Measurements from ENCODE around the gene CFAP206. TPM values are rescaled to one million over a fixed set of nuclear protein-coding genes. Genes with fewer than 3 reads are reported as not detected.

Gene CFAP206
- polyA plus RNA-seq, 4 donors: 0.03 to 0.06 TPM; not detected in 2

- Histone ChIP-seq H3K27ac (ENCODE audit: low read depth in 1 of 3, low read length in 2 of 3) (no peak overlapping the region), H3K9me3 (ENCODE audit: control insufficient read depth in 2 of 2, insufficient read depth in 1 of 2, low read depth in 1 of 2, low read length in 1 of 2) (no peaks in the 10 kb centered on the region), H3K4me3 (ENCODE audit: low read depth in 1 of 3, low read length in 3 of 3) (no peak overlapping the region), H3K36me3 (ENCODE audit: control insufficient read depth in 3 of 3, insufficient read depth in 2 of 3, low read depth in 1 of 3, low read length in 3 of 3) (no peaks in the 10 kb centered on the region), H3K27me3 (ENCODE audit: control insufficient read depth in 3 of 3, insufficient read depth in 3 of 3, low read length in 3 of 3) (no peaks in the 10 kb centered on the region), H3K4me1 (ENCODE audit: control insufficient read depth in 3 of 3, insufficient read depth in 2 of 3, low read depth in 1 of 3, low read length in 2 of 3) (no peaks in the 10 kb centered on the region)
- WGBS, 3 donors: 82 to 88% (median 84%) methylated on average over 1 of the region's 1 CpG
- no peak for DNase-seq
- FAIRE-seq: no peak
These were observed 10.1 kb upstream of the CFAP206 start for GRCh38 chr6:87397656-87398055.

- H3K9me3 ChIP-seq (ENCODE audit: control insufficient read depth in 2 of 2, insufficient read depth in 1 of 2, low read depth in 1 of 2, low read length in 1 of 2): no peaks in the 10 kb centered on the region
- no peak for DNase-seq
- H3K27me3 ChIP-seq (ENCODE audit: control insufficient read depth in 3 of 3, insufficient read depth in 3 of 3, low read length in 3 of 3): peaks cover 0 to 8% (median 0%) of the 10 kb centered on the region in 3 donors
- no peaks in the 10 kb centered on the region for H3K4me1 ChIP-seq (ENCODE audit: control insufficient read depth in 3 of 3, insufficient read depth in 2 of 3, low read depth in 1 of 3, low read length in 2 of 3)
- 63 to 72% (median 68%) methylated on average over 3 of the region's 3 CpGs for WGBS, 3 donors
- no peak for FAIRE-seq
- no peak overlapping the region for H3K4me3 ChIP-seq (ENCODE audit: low read depth in 1 of 3, low read length in 3 of 3)
- H3K36me3 ChIP-seq (ENCODE audit: control insufficient read depth in 3 of 3, insufficient read depth in 2 of 3, low read depth in 1 of 3, low read length in 3 of 3): no peaks in the 10 kb centered on the region
- no peak overlapping the region for H3K27ac ChIP-seq (ENCODE audit: low read depth in 1 of 3, low read length in 2 of 3)
These were observed 5.9 kb upstream of the CFAP206 start for GRCh38 chr6:87401832-87402231.

- WGBS, 3 donors: 0 to 1% (median 1%) methylated on average over 10 of the region's 10 CpGs
- Histone ChIP-seq H3K27me3 (ENCODE audit: control insufficient read depth in 3 of 3, insufficient read depth in 3 of 3, low read length in 3 of 3) (peaks cover 0 to 11% (median 0%) of the 10 kb centered on the region in 3 donors), H3K9me3 (ENCODE audit: control insufficient read depth in 2 of 2, insufficient read depth in 1 of 2, low read depth in 1 of 2, low read length in 1 of 2) (no peaks in the 10 kb centered on the region), H3K27ac (ENCODE audit: low read depth in 1 of 3, low read length in 2 of 3) (peak overlapping the region in 1 of 3 donors; percentile 84), H3K4me1 (ENCODE audit: control insufficient read depth in 3 of 3, insufficient read depth in 2 of 3, low read depth in 1 of 3, low read length in 2 of 3) (peaks cover 0 to 3% (median 0%) of the 10 kb centered on the region in 3 donors), H3K36me3 (ENCODE audit: control insufficient read depth in 3 of 3, insufficient read depth in 2 of 3, low read depth in 1 of 3, low read length in 3 of 3) (no peaks in the 10 kb centered on the region), H3K4me3 (ENCODE audit: low read depth in 1 of 3, low read length in 3 of 3) (peak overlapping the region; percentile 56 to 91 (median 75))
- DNase-seq (no peak), FAIRE-seq (no peak)
These were observed 241 bp upstream of the CFAP206 start for GRCh38 chr6:87407561-87407900.

- FAIRE-seq: no peak
- H3K4me1 ChIP-seq (ENCODE audit: control insufficient read depth in 3 of 3, insufficient read depth in 2 of 3, low read depth in 1 of 3, low read length in 2 of 3): peaks cover 0 to 3% (median 0%) of the 10 kb centered on the region in 3 donors
- H3K4me3 ChIP-seq (ENCODE audit: low read depth in 1 of 3, low read length in 3 of 3): peak overlapping the region in 2 of 3 donors; percentile 56 to 91
- no peak for DNase-seq
- H3K9me3 ChIP-seq (ENCODE audit: control insufficient read depth in 2 of 2, insufficient read depth in 1 of 2, low read depth in 1 of 2, low read length in 1 of 2): no peaks in the 10 kb centered on the region
- H3K36me3 ChIP-seq (ENCODE audit: control insufficient read depth in 3 of 3, insufficient read depth in 2 of 3, low read depth in 1 of 3, low read length in 3 of 3): no peaks in the 10 kb centered on the region
- H3K27me3 ChIP-seq (ENCODE audit: control insufficient read depth in 3 of 3, insufficient read depth in 3 of 3, low read length in 3 of 3): peaks cover 0 to 11% (median 0%) of the 10 kb centered on the region in 3 donors
- 24 to 41% (median 39%) methylated on average over 5 of the region's 5 CpGs for WGBS, 3 donors
- H3K27ac ChIP-seq (ENCODE audit: low read depth in 1 of 3, low read length in 2 of 3): peak overlapping the region in 2 of 3 donors; percentile 84 to 88
These were observed 966 bp downstream of the CFAP206 start for GRCh38 chr6:87408721-87409155.

- DNase-seq (no peak), FAIRE-seq (no peak)
- no peaks in the 10 kb centered on the region for H3K4me1 ChIP-seq (ENCODE audit: control insufficient read depth in 3 of 3, insufficient read depth in 2 of 3, low read depth in 1 of 3, low read length in 2 of 3)
- no peak overlapping the region for H3K27ac ChIP-seq (ENCODE audit: low read depth in 1 of 3, low read length in 2 of 3)
- H3K36me3 ChIP-seq (ENCODE audit: control insufficient read depth in 3 of 3, insufficient read depth in 2 of 3, low read depth in 1 of 3, low read length in 3 of 3): no peaks in the 10 kb centered on the region
- H3K27me3 ChIP-seq (ENCODE audit: control insufficient read depth in 3 of 3, insufficient read depth in 3 of 3, low read length in 3 of 3): no peaks in the 10 kb centered on the region
- no peak overlapping the region for H3K4me3 ChIP-seq (ENCODE audit: low read depth in 1 of 3, low read length in 3 of 3)
- H3K9me3 ChIP-seq (ENCODE audit: control insufficient read depth in 2 of 2, insufficient read depth in 1 of 2, low read depth in 1 of 2, low read length in 1 of 2): no peaks in the 10 kb centered on the region
- WGBS, 3 donors: 82 to 88% (median 84%) methylated on average over 2 of the region's 2 CpGs
These were observed 11.5 kb downstream of the CFAP206 start for GRCh38 chr6:87419266-87419665.

- DNase-seq (no peak), FAIRE-seq (no peak)
- Histone ChIP-seq H3K4me1 (ENCODE audit: control insufficient read depth in 3 of 3, insufficient read depth in 2 of 3, low read depth in 1 of 3, low read length in 2 of 3) (no peaks in the 10 kb centered on the region), H3K9me3 (ENCODE audit: control insufficient read depth in 2 of 2, insufficient read depth in 1 of 2, low read depth in 1 of 2, low read length in 1 of 2) (no peaks in the 10 kb centered on the region), H3K36me3 (ENCODE audit: control insufficient read depth in 3 of 3, insufficient read depth in 2 of 3, low read depth in 1 of 3, low read length in 3 of 3) (no peaks in the 10 kb centered on the region), H3K27me3 (ENCODE audit: control insufficient read depth in 3 of 3, insufficient read depth in 3 of 3, low read length in 3 of 3) (no peaks in the 10 kb centered on the region), H3K27ac (ENCODE audit: low read depth in 1 of 3, low read length in 2 of 3) (no peak overlapping the region), H3K4me3 (ENCODE audit: low read depth in 1 of 3, low read length in 3 of 3) (no peak overlapping the region)
- 90 to 91% (median 90%) methylated on average over 5 of the region's 5 CpGs for WGBS, 3 donors
These were observed 12.6 kb downstream of the CFAP206 start for GRCh38 chr6:87420360-87420759.

GRCh38 chr6:87421576-87421975, 13.8 kb downstream of the CFAP206 start:
- Histone ChIP-seq H3K36me3 (ENCODE audit: control insufficient read depth in 3 of 3, insufficient read depth in 2 of 3, low read depth in 1 of 3, low read length in 3 of 3) (no peaks in the 10 kb centered on the region), H3K9me3 (ENCODE audit: control insufficient read depth in 2 of 2, insufficient read depth in 1 of 2, low read depth in 1 of 2, low read length in 1 of 2) (no peaks in the 10 kb centered on the region), H3K4me1 (ENCODE audit: control insufficient read depth in 3 of 3, insufficient read depth in 2 of 3, low read depth in 1 of 3, low read length in 2 of 3) (no peaks in the 10 kb centered on the region), H3K4me3 (ENCODE audit: low read depth in 1 of 3, low read length in 3 of 3) (no peak overlapping the region), H3K27me3 (ENCODE audit: control insufficient read depth in 3 of 3, insufficient read depth in 3 of 3, low read length in 3 of 3) (no peaks in the 10 kb centered on the region), H3K27ac (ENCODE audit: low read depth in 1 of 3, low read length in 2 of 3) (no peak overlapping the region)
- no peak for DNase-seq
- 54 to 72% (median 70%) methylated on average over 2 of the region's 2 CpGs for WGBS, 3 donors
- no peak for FAIRE-seq

GRCh38 chr6:87426789-87427188, 19.0 kb downstream of the CFAP206 start:
- WGBS, 3 donors: 94 to 98% (median 98%) methylated on average over 4 of the region's 4 CpGs
- no peaks in the 10 kb centered on the region for H3K36me3 ChIP-seq (ENCODE audit: control insufficient read depth in 3 of 3, insufficient read depth in 2 of 3, low read depth in 1 of 3, low read length in 3 of 3)
- H3K27ac ChIP-seq (ENCODE audit: low read depth in 1 of 3, low read length in 2 of 3): no peak overlapping the region
- H3K4me1 ChIP-seq (ENCODE audit: control insufficient read depth in 3 of 3, insufficient read depth in 2 of 3, low read depth in 1 of 3, low read length in 2 of 3): no peaks in the 10 kb centered on the region
- H3K27me3 ChIP-seq (ENCODE audit: control insufficient read depth in 3 of 3, insufficient read depth in 3 of 3, low read length in 3 of 3): no peaks in the 10 kb centered on the region
- DNase-seq (no peak), FAIRE-seq (no peak)
- no peak overlapping the region for H3K4me3 ChIP-seq (ENCODE audit: low read depth in 1 of 3, low read length in 3 of 3)
- H3K9me3 ChIP-seq (ENCODE audit: control insufficient read depth in 2 of 2, insufficient read depth in 1 of 2, low read depth in 1 of 2, low read length in 1 of 2): no peaks in the 10 kb centered on the region

- no peak for FAIRE-seq
These were observed 22.7 kb downstream of the CFAP206 start for GRCh38 chr6:87430499-87430898.

More at GRCh38 chr6:87430499-87430898, 22.7 kb downstream of the CFAP206 start:
- Histone ChIP-seq H3K4me3 (ENCODE audit: low read depth in 1 of 3, low read length in 3 of 3) (no peak overlapping the region), H3K4me1 (ENCODE audit: control insufficient read depth in 3 of 3, insufficient read depth in 2 of 3, low read depth in 1 of 3, low read length in 2 of 3) (no peaks in the 10 kb centered on the region), H3K36me3 (ENCODE audit: control insufficient read depth in 3 of 3, insufficient read depth in 2 of 3, low read depth in 1 of 3, low read length in 3 of 3) (no peaks in the 10 kb centered on the region), H3K9me3 (ENCODE audit: control insufficient read depth in 2 of 2, insufficient read depth in 1 of 2, low read depth in 1 of 2, low read length in 1 of 2) (no peaks in the 10 kb centered on the region), H3K27me3 (ENCODE audit: control insufficient read depth in 3 of 3, insufficient read depth in 3 of 3, low read length in 3 of 3) (no peaks in the 10 kb centered on the region), H3K27ac (ENCODE audit: low read depth in 1 of 3, low read length in 2 of 3) (no peak overlapping the region)
- no peak for DNase-seq
- WGBS, 3 donors: 58 to 65% (median 65%) methylated on average over 3 of the region's 3 CpGs
